ENCODE data around the gene IL34. TPM values are rescaled to one million over a fixed set of nuclear protein-coding genes. Genes with fewer than 3 reads are reported as not detected.

The IL34 gene
- polyA plus RNA-seq, 1 donor from 2014 or later, result 3.0 TPM

DNA sequence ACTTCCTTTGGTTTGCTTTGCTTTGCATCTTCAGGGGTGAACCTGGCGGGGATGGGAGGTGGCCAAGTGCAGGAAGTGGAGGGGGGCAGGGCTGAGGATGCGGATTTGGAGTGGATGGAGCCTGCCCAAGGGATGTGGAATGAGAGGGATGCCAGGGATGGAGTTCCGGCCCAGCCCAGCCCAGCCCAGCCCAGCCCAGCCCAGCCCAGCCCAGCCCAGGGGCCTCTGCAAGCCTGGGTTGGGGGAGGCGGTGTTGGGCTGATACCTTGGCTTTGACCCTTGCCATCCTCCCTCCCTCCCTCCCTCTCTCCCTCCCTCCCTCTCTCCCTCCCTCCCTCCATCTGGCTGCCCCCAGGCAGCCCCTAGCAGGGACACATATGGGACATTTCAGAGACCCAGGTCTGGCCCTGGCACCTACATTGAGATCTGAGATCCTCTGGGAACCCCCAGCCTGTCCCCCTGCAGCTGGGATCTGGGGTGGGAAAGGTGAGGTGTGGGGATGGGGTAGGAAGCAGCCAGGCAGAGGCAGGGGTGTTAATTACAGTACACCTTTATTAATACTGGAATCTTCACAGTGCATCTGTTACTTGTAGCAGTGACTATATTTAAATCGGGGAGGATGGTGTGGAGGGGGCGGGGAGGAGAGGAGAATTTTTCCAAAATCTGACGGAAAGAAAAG is 14.5 kb downstream of the IL34 start:
- Histone ChIP-seq H3K9ac (ENCODE audit: low read length) (no peak overlapping the region), H3K36me3 (ENCODE audit: insufficient read depth, low read length) (no peaks in the 10 kb centered on the region), H3K9me2 (ENCODE audit: insufficient read depth, low read length) (no peaks in the 10 kb centered on the region), H3K4me2 (ENCODE audit: low read length) (no peak overlapping the region), H3F3A (ENCODE audit: insufficient read depth, low read length, poor library complexity, severe bottlenecking) (no peaks in the 10 kb centered on the region), H3K9me3 (ENCODE audit: low read length) (no peaks in the 10 kb centered on the region), H3K79me2 (replicated peaks; ENCODE audit: insufficient read depth, low read length) (no peaks in the 10 kb centered on the region), H4K20me1 (ENCODE audit: insufficient read depth) (no peaks in the 10 kb centered on the region), H2AFZ (ENCODE audit: low read depth, low read length) (no peak overlapping the region), H3K4me3 (ENCODE audit: low read length) (no peak overlapping the region), H3K27ac (ENCODE audit: low read length) (no peak overlapping the region), H3K27me3 (ENCODE audit: insufficient read depth, low read depth, low read length) (no peaks in the 10 kb centered on the region)
- no peak for TF ChIP-seq POLR2AphosphoS5 (IDR thresholded peaks at IDR 0.05)
- TF ChIP-seq REST (IDR thresholded peaks at IDR 0.05; ENCODE audit: borderline replicate concordance), result no peak
- TF ChIP-seq SMC3 (conservative IDR thresholded peaks at IDR 0.05; ENCODE audit: poor library complexity), result no peak
- TF ChIP-seq TAF1 (IDR thresholded peaks at IDR 0.05; ENCODE audit: low read depth), result no peak
- no peak for TF ChIP-seq EP300 (conservative IDR thresholded peaks at IDR 0.05; ENCODE audit: poor library complexity, severe bottlenecking)
- no peak for TF ChIP-seq MXI1 (conservative IDR thresholded peaks at IDR 0.05; ENCODE audit: poor library complexity, severe bottlenecking)
- TF ChIP-seq EZH2 (IDR thresholded peaks at IDR 0.05; ENCODE audit: borderline replicate concordance, insufficient read depth, low read length, poor library complexity, severe bottlenecking), result no peak
- TF ChIP-seq, protein P1, sequence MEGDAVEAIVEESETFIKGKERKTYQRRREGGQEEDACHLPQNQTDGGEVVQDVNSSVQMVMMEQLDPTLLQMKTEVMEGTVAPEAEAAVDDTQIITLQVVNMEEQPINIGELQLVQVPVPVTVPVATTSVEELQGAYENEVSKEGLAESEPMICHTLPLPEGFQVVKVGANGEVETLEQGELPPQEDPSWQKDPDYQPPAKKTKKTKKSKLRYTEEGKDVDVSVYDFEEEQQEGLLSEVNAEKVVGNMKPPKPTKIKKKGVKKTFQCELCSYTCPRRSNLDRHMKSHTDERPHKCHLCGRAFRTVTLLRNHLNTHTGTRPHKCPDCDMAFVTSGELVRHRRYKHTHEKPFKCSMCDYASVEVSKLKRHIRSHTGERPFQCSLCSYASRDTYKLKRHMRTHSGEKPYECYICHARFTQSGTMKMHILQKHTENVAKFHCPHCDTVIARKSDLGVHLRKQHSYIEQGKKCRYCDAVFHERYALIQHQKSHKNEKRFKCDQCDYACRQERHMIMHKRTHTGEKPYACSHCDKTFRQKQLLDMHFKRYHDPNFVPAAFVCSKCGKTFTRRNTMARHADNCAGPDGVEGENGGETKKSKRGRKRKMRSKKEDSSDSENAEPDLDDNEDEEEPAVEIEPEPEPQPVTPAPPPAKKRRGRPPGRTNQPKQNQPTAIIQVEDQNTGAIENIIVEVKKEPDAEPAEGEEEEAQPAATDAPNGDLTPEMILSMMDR (IDR thresholded peaks at IDR 0.05; ENCODE audit: poor library complexity, severe bottlenecking), result no peak
- TF ChIP-seq RAD21 (conservative IDR thresholded peaks at IDR 0.05), result no peak

- Histone ChIP-seq H3K9ac (ENCODE audit: low read length) (no peak overlapping the region), H3K27me3 (ENCODE audit: insufficient read depth, low read depth, low read length) (no peaks in the 10 kb centered on the region), H3K4me2 (ENCODE audit: low read length) (no peak overlapping the region), H3K9me3 (ENCODE audit: low read length) (no peaks in the 10 kb centered on the region), H2AFZ (ENCODE audit: low read depth, low read length) (no peak overlapping the region), H3K4me3 (ENCODE audit: low read length) (no peak overlapping the region), H3K36me3 (ENCODE audit: insufficient read depth, low read length) (no peaks in the 10 kb centered on the region), H3K79me2 (replicated peaks; ENCODE audit: insufficient read depth, low read length) (no peaks in the 10 kb centered on the region), H3K9me2 (ENCODE audit: insufficient read depth, low read length) (no peaks in the 10 kb centered on the region), H3K27ac (ENCODE audit: low read length) (no peak overlapping the region), H4K20me1 (ENCODE audit: insufficient read depth) (no peaks in the 10 kb centered on the region), H3F3A (ENCODE audit: insufficient read depth, low read length, poor library complexity, severe bottlenecking) (no peaks in the 10 kb centered on the region)
- TF ChIP-seq EP300 (conservative IDR thresholded peaks at IDR 0.05; ENCODE audit: poor library complexity, severe bottlenecking), result no peak
- TF ChIP-seq, protein P1 (IDR thresholded peaks at IDR 0.05; ENCODE audit: poor library complexity, severe bottlenecking), result no peak
Measured at GRCh38 chr16:70661534-70661917, 15.2 kb downstream of the IL34 start.

All from neural cell (in vitro differentiated cells).